ENCODE results near the gene SFTPB.

SFTPB gene

DNA sequence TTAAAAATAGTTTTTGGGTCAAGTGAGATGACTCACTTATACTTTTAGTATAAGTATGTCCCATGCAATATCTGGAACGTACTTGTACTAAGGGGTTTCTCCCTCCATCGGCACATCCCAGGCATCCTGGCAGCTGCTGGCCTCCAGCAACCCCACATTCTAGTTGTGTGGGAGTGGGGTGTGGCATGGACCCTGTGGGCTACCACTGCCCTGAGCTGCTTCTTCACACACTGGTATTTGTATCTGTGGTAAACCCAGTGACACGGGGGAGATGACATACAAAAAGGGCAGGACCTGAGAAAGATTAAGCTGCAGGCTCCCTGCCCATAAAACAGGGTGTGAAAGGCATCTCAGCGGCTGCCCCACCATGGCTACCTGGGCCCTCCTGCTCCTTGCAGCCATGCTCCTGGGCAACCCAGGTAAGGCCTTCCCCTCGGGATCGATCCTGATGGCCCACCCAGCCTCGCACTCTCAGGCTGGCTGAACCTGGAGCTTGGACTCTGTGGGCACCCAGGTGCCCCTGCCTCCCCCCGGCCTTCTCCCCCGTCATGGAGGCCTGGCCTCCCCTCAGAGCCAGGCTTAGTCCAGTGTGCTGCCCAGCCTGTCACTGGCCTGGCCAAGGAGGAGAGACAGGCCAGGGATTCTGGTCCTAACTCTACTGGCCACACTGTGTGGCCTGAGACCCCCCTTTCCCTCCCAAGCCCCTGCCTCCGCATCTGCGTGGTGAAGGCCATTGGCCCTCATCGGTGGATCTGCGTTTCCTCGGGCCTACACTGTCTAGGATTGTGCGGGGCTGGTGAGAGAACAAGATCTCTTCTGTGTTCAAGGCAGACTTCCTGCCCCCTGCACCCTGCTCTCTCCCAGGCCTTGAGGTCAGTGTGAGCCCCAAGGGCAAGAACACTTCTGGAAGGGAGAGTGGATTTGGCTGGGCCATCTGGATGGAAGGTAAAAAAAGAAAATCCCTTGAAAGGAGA is 26.3 kb upstream of the SFTPB start, which contains the start of gene GNLY:
Gene GNLY, plus strand, starts transcription at position 307 of the 974 bp plus-strand sequence. Its CDS starts 61 bp downstream, at position 368.
- no peak for DNase-seq (ENCODE audit: low spot score)
- TF ChIP-seq CTCF (IDR thresholded peaks at IDR 0.05; ENCODE audit: extremely low read depth, missing control alignments): no peak

GRCh38 chr2:85692039-85692645 is 24.1 kb upstream of the SFTPB start:
- no peak for DNase-seq (ENCODE audit: low spot score)
- no peak for TF ChIP-seq CTCF (IDR thresholded peaks at IDR 0.05; ENCODE audit: extremely low read depth, missing control alignments)

GRCh38 chr2:85690932-85691331 is 22.9 kb upstream of the SFTPB start:
- TF ChIP-seq CTCF (IDR thresholded peaks at IDR 0.05; ENCODE audit: extremely low read depth, missing control alignments): no peak
- DNase-seq (ENCODE audit: low spot score): no peak

DNA sequence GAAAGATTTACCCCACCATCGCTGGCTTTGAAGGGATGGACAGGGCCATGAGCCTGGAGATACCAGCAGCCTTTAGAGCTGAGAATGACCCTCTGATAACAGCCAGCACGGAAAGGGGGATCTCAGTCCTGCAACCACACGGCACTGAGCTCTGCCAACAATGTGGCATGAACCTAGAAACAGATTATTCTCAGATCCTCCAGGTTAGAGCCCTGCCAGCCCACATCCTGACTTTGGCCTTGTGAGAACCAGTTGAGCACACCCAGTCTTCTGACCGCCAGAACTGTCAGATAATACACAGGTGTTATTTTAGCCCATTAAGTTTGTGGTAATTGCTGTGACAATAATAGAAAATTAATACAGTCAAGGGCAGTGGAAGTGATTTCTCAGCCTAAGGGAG is 16.8 kb upstream of the SFTPB start:
- DNase-seq (ENCODE audit: low spot score): no peak
- no peak for TF ChIP-seq CTCF (IDR thresholded peaks at IDR 0.05; ENCODE audit: extremely low read depth, missing control alignments)

DNA sequence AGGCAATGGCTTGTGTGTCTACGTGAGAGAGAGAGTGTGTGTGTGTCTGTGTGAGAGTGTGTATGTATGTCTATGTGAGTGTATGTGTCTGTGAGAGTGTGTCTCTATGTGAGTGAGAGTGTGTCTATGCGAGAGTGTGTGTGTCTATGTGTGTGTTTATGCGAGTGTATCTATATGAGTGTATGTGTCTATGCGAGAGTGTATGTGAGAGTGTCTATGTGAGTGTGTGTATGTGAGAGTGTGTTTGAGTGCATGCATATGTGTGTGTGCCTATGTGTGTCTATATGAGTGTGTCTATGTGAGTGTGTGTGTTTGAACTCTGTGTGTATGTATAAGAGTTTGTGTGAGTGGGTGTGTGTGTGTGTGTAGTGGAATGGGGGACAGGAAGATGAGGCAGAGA is 16.4 kb upstream of the SFTPB start:
- DNase-seq (ENCODE audit: low spot score): no peak
- no peak for TF ChIP-seq CTCF (IDR thresholded peaks at IDR 0.05; ENCODE audit: extremely low read depth, missing control alignments)

DNA sequence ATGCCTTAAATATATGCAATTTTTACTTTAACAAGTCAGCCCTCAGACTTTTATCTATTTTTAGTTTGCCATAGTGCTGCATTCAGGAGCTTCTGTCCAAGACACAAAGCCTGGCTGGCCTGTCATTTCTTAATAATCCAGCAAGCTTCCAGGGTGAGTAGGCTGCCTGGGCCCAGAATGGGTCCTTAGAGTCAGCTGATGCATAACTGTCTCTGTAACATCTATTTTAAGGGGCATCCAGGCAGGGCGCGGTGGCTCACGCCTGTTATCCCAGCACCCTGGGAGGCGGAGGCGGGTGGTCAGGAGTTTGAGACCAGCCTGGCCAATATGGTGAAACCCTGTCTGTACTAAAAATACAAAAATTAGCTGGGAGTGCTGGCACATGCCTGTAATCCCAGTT is 14.4 kb upstream of the SFTPB start:
- no peak for DNase-seq (ENCODE audit: low spot score)
- TF ChIP-seq CTCF (IDR thresholded peaks at IDR 0.05; ENCODE audit: extremely low read depth, missing control alignments): no peak

DNA sequence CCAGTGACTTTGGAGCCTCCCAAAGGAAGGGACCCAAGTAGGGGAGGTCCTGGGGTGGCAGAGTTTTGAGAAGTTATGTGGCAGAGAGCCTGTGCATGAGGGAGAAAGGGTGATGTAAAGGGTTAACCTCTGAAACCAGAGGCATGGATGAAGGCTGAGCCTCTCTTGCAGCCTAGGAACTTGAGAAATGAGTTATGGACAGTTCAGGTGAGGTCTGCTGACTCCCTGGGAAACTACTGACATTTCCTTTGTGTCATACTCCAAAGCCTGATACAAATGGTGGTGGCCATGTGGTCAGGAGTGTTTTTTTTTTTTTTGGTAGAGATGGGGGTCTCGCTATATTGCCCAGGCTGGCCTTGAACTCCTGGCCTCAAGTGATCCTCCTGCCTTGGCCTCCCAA is 13.8 kb upstream of the SFTPB start:
- TF ChIP-seq CTCF (IDR thresholded peaks at IDR 0.05; ENCODE audit: extremely low read depth, missing control alignments): no peak
- DNase-seq (ENCODE audit: low spot score): no peak

All from GM20000 (cell line).